Measurements from ENCODE around the gene PRDX5. TPM values are rescaled to one million over a fixed set of nuclear protein-coding genes. Genes with fewer than 3 reads are reported as not detected.
A peak's percentile ranks its signal among the peaks of the same experiment; 100 is the strongest.

PRDX5 gene
- total and polyA plus RNA-seq, 9 of the 15 experiments (the other 6 are each of a cell fraction or from before 2014, with no cell fraction given), result 40.8 to 327 (median 204) TPM

DNA sequence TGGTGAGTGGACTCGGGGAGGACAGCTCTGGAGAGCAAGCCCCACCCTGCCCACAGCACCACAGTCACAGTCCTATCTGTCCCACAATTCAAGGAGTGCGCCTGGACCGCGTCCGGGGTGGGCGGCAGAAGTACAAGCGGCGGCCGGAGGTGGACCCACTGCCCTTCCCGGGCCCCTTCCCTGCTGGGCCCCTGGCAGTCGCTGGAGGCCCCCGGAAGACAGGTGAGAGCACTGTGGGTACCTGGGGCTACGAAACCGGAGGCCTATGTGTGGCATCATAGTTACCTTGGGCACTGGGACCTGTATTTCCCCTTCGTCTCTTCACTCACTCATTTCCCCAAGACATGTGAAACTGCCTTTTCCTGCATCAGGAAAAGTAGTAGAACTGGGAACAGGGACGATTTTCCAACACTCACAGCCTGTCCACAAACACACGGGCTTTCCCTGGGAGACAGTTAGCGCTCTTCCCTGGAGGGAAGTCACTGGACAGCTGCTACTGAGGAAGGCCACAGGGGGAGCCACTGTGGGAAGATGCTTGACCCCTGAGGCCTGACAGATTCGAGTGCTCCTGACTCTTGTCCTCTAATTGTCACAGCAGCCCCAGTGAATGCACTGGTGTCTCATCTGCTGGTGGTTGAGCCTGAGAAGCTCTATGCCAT, 3.6 kb upstream of the PRDX5 start (continued):
- TF ChIP-seq, protein P1, sequence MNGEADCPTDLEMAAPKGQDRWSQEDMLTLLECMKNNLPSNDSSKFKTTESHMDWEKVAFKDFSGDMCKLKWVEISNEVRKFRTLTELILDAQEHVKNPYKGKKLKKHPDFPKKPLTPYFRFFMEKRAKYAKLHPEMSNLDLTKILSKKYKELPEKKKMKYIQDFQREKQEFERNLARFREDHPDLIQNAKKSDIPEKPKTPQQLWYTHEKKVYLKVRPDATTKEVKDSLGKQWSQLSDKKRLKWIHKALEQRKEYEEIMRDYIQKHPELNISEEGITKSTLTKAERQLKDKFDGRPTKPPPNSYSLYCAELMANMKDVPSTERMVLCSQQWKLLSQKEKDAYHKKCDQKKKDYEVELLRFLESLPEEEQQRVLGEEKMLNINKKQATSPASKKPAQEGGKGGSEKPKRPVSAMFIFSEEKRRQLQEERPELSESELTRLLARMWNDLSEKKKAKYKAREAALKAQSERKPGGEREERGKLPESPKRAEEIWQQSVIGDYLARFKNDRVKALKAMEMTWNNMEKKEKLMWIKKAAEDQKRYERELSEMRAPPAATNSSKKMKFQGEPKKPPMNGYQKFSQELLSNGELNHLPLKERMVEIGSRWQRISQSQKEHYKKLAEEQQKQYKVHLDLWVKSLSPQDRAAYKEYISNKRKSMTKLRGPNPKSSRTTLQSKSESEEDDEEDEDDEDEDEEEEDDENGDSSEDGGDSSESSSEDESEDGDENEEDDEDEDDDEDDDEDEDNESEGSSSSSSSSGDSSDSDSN (IDR thresholded peaks at IDR 0.05; ENCODE audit: borderline replicate concordance in 1 of 2, low read depth in 2 of 2, low read length in 2 of 2), result no peak
- TF ChIP-seq RBM14 (IDR thresholded peaks at IDR 0.05; ENCODE audit: borderline replicate concordance, insufficient read depth, low read depth, low read length) (no peak), FOS (IDR thresholded peaks at IDR 0.05; ENCODE audit: extremely low read depth, insufficient read length) (no peak), ZNF830 (CRISPR knock-in tag; IDR thresholded peaks at IDR 0.05) (no peak), SPI1 (IDR thresholded peaks at IDR 0.05; ENCODE audit: borderline replicate concordance, low read depth, low read length) (peak; percentile 58), CREBBP (IDR thresholded peaks at IDR 0.05; ENCODE audit: low read depth, low read length) (no peak), FOSL1 (tag; conservative IDR thresholded peaks at IDR 0.05) (no peak), OTX1 (CRISPR knock-in tag; IDR thresholded peaks at IDR 0.05) (no peak), ZSCAN32 (CRISPR knock-in tag; IDR thresholded peaks at IDR 0.05) (no peak), NCOA6 (IDR thresholded peaks at IDR 0.05) (no peak), ZNF764 (CRISPR knock-in tag; IDR thresholded peaks at IDR 0.05; ENCODE audit: low read depth) (no peak), HDAC6 (IDR thresholded peaks at IDR 0.05; ENCODE audit: low read depth, low read length) (no peak), KDM1A (IDR thresholded peaks at IDR 0.05) (no peak), BACH1 (tag; IDR thresholded peaks at IDR 0.05) (no peak), POLR2G (IDR thresholded peaks at IDR 0.05; ENCODE audit: low read depth, low read length) (peak; percentile 45), L3MBTL2 (IDR thresholded peaks at IDR 0.05) (no peak), RBM22 (IDR thresholded peaks at IDR 0.05; ENCODE audit: low read depth, low read length, poor library complexity, severe bottlenecking) (no peak), EWSR1 (IDR thresholded peaks at IDR 0.05; ENCODE audit: borderline replicate concordance, low read depth, partially characterized antibody) (no peak)
- TF ChIP-seq, protein P2, sequence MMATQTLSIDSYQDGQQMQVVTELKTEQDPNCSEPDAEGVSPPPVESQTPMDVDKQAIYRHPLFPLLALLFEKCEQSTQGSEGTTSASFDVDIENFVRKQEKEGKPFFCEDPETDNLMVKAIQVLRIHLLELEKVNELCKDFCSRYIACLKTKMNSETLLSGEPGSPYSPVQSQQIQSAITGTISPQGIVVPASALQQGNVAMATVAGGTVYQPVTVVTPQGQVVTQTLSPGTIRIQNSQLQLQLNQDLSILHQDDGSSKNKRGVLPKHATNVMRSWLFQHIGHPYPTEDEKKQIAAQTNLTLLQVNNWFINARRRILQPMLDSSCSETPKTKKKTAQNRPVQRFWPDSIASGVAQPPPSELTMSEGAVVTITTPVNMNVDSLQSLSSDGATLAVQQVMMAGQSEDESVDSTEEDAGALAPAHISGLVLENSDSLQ (IDR thresholded peaks at IDR 0.05), result 0 out of 2 replicates have a peak, but pooled peaks have one; percentile 6
- TF ChIP-seq, protein P3, sequence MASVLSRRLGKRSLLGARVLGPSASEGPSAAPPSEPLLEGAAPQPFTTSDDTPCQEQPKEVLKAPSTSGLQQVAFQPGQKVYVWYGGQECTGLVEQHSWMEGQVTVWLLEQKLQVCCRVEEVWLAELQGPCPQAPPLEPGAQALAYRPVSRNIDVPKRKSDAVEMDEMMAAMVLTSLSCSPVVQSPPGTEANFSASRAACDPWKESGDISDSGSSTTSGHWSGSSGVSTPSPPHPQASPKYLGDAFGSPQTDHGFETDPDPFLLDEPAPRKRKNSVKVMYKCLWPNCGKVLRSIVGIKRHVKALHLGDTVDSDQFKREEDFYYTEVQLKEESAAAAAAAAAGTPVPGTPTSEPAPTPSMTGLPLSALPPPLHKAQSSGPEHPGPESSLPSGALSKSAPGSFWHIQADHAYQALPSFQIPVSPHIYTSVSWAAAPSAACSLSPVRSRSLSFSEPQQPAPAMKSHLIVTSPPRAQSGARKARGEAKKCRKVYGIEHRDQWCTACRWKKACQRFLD (CRISPR knock-in tag; IDR thresholded peaks at IDR 0.05), result no peak
- TF ChIP-seq, protein P4, sequence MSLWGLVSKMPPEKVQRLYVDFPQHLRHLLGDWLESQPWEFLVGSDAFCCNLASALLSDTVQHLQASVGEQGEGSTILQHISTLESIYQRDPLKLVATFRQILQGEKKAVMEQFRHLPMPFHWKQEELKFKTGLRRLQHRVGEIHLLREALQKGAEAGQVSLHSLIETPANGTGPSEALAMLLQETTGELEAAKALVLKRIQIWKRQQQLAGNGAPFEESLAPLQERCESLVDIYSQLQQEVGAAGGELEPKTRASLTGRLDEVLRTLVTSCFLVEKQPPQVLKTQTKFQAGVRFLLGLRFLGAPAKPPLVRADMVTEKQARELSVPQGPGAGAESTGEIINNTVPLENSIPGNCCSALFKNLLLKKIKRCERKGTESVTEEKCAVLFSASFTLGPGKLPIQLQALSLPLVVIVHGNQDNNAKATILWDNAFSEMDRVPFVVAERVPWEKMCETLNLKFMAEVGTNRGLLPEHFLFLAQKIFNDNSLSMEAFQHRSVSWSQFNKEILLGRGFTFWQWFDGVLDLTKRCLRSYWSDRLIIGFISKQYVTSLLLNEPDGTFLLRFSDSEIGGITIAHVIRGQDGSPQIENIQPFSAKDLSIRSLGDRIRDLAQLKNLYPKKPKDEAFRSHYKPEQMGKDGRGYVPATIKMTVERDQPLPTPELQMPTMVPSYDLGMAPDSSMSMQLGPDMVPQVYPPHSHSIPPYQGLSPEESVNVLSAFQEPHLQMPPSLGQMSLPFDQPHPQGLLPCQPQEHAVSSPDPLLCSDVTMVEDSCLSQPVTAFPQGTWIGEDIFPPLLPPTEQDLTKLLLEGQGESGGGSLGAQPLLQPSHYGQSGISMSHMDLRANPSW (CRISPR knock-in tag; IDR thresholded peaks at IDR 0.05), result no peak
